Measurements from ENCODE around the gene PCSK1. TPM values are rescaled to one million over a fixed set of nuclear protein-coding genes. Genes with fewer than 3 reads are reported as not detected.

Gene PCSK1
- total and polyA plus RNA-seq, 2 of the 8 experiments (the other 6 are each of a cell fraction or from before 2014, with no cell fraction given) = 1.3 to 3.2 TPM

DNA sequence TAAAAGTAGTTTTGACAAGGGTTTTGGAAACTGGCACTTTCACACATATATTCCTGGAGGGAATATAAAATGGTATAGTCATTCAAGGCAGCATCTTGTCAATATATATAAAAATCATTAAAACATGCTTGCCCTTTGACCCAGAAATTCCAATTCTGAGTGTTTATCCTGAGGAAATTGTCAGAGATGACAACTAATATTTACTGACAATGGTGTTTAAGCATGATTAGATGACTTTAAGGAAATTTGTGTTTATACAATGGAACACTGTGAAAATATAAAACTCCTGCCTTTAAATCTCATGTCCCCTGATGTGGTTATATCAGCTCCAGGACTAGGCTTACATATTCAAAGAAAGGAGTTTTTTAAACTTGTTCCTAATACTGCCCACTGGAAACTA, 25.6 kb downstream of the PCSK1 start:
- Histone ChIP-seq H3K27ac (ENCODE audit: low read depth, low read length) (no peak overlapping the region), H3K18ac (ENCODE audit: extremely low read depth, low read length) (no peak overlapping the region), H3K9me3 (ENCODE audit: insufficient read depth in 2 of 2, low read depth in 1 of 2, low read length in 1 of 2) (no peaks in the 10 kb centered on the region), H2BK5ac (ENCODE audit: low read depth, low read length) (no peak overlapping the region), H3K4me2 (ENCODE audit: insufficient read depth in 1 of 2, low read depth in 2 of 2, low read length in 2 of 2) (no peak overlapping the region), H4K5ac (ENCODE audit: insufficient read length, low read depth, low read length) (no peak overlapping the region), H3K27me3 (replicated peaks in 1 of 4; ENCODE audit: control insufficient read depth in 3 of 4, extremely low read depth in 1 of 4, insufficient read depth in 3 of 4, low read length in 3 of 4) (no peaks in the 10 kb centered on the region), H3K14ac (ENCODE audit: insufficient read length) (no peak overlapping the region), H2BK12ac (ENCODE audit: low read depth, low read length) (no peak overlapping the region), H4K8ac (ENCODE audit: extremely low read depth, insufficient read depth, low read length) (no peak overlapping the region), H3K9ac (replicated peaks in 1 of 4; ENCODE audit: extremely low read depth in 1 of 4, low read depth in 3 of 4, low read length in 3 of 4) (no peak overlapping the region), H2BK15ac (ENCODE audit: low read length) (no peak overlapping the region), H4K91ac (replicated peaks; ENCODE audit: insufficient read length, low read length) (no peak overlapping the region), H3K23ac (ENCODE audit: insufficient read length) (no peak overlapping the region), H3K79me1 (ENCODE audit: low read depth, low read length) (no peaks in the 10 kb centered on the region), H3K79me2 (ENCODE audit: control insufficient read depth in 1 of 2, insufficient read depth in 2 of 2, low read length in 2 of 2) (no peaks in the 10 kb centered on the region), H3K4me1 (replicated peaks in 1 of 4; ENCODE audit: control insufficient read depth in 3 of 4, insufficient read depth in 4 of 4, low read length in 3 of 4) (no peaks in the 10 kb centered on the region), H2AK5ac (ENCODE audit: low read depth, low read length) (no peak overlapping the region), H2AFZ (ENCODE audit: low read length) (no peak overlapping the region), H3K4ac (replicated peaks; ENCODE audit: insufficient read length, low read depth, low read length) (no peak overlapping the region), H2BK20ac (ENCODE audit: low read length) (no peak overlapping the region), H3K56ac (replicated peaks; ENCODE audit: insufficient read length, low read depth, low read length) (no peak overlapping the region), H2BK120ac (replicated peaks; ENCODE audit: low read depth, low read length) (no peak overlapping the region), H3K36me3 (ENCODE audit: control insufficient read depth in 2 of 4, insufficient read depth in 4 of 4, low read length in 3 of 4) (no peaks in the 10 kb centered on the region), H3K4me3 (ENCODE audit: extremely low read depth in 1 of 4, insufficient read depth in 2 of 4, low read depth in 3 of 4, low read length in 4 of 4) (no peak overlapping the region), H4K20me1 (replicated peaks in 1 of 2; ENCODE audit: control insufficient read depth in 1 of 2, insufficient read depth in 2 of 2, low read length in 2 of 2) (no peaks in the 10 kb centered on the region), H3K23me2 (ENCODE audit: low read depth, low read length) (no peaks in the 10 kb centered on the region)
- ChIA-PET POLR2A (ENCODE audit: partially characterized antibody) (no interaction called here), CTCF (ENCODE audit: partially characterized antibody) (interaction anchor here (1.0 kb wide), 3 partner anchors 9 to 194 kb away, joined by 3 read pairs; no protein-coding TSS in a partner anchor)
- DNase-seq (ENCODE audit: low read depth in 1 of 2, low spot score in 2 of 2) (no peak), FAIRE-seq (no peak)
- TF ChIP-seq SP4 (IDR thresholded peaks at IDR 0.05; ENCODE audit: low read length) (no peak), SIRT6 (IDR thresholded peaks at IDR 0.05; ENCODE audit: low read length) (no peak), TBP (IDR thresholded peaks at IDR 0.05; ENCODE audit: low read depth, low read length) (no peak), RAD21 (IDR thresholded peaks at IDR 0.05 in 1 of 2, conservative IDR thresholded peaks at IDR 0.05 in 1 of 2; ENCODE audit: low read depth in 2 of 2, low read length in 2 of 2) (no peak), PHF8 (conservative IDR thresholded peaks at IDR 0.05; ENCODE audit: low read depth, low read length) (no peak), POLR2A (IDR thresholded peaks at IDR 0.05; ENCODE audit: control extremely low read depth in 1 of 2, low read depth in 2 of 2, low read length in 2 of 2) (no peak), CHD1 (IDR thresholded peaks at IDR 0.05; ENCODE audit: low read depth, low read length) (no peak), TAF1 (IDR thresholded peaks at IDR 0.05; ENCODE audit: low read depth, low read length) (no peak), POLR2AphosphoS5 (IDR thresholded peaks at IDR 0.05; ENCODE audit: low read depth, low read length) (no peak), SP1 (IDR thresholded peaks at IDR 0.05; ENCODE audit: low read depth, low read length) (no peak), TEAD4 (IDR thresholded peaks at IDR 0.05; ENCODE audit: low read depth, low read length) (no peak), KDM1A (IDR thresholded peaks at IDR 0.05; ENCODE audit: borderline replicate concordance, low read length) (no peak), RBBP5 (IDR thresholded peaks at IDR 0.05; ENCODE audit: borderline replicate concordance, low read depth, low read length) (no peak)

Data from H1 (cell line).